Endothelial cell of umbilical vein (primary cell): ENCODE results near the gene VEGFC. TPM values are rescaled to one million over a fixed set of nuclear protein-coding genes. Genes with fewer than 3 reads are reported as not detected.

Source experiments
- BruUV-seq: library from RNA; stranded (reverse); fragments of 400-500 nt; replicated peaks from 2 replicates; lab custom pipeline; 2021; lab: Mats Ljungman, UMichigan
- CTCF ChIA-PET: fragments of 300-600, 350-600 bp; sonication (Branson Sonifier 250); formaldehyde crosslinking; loops from one replicate; lab custom pipeline; 2021; ENCODE audit warnings: antibody characterized with exemption, inconsistent platforms; lab: Charles Lee
- POLR2A ChIA-PET: fragments of 300-600, 350-600 bp; sonication (Branson Sonifier 250); formaldehyde crosslinking; loops from one replicate; lab custom pipeline; 2021; ENCODE audit warnings: antibody characterized with exemption, inconsistent platforms; lab: Charles Lee
- DNase-seq: peaks from one replicate; pipeline ENCODE4 v3.0.0-alpha.2; 2011; ENCODE audit warnings: low read depth, low spot score
- FAIRE-seq: peaks from 2 replicates; lab custom pipeline; 2011; peaks lifted over from hg19 to GRCh38; lab: Jason Lieb, UNC
- H2AFZ ChIP-seq: 2 replicates; pipeline ENCODE4 v1.6.0; 2012; ENCODE audit warnings: low read depth, low read length, control low read depth, inconsistent platforms
- H3K27ac ChIP-seq: 2 replicates; pipeline ENCODE4 v1.5.1; 2011; ENCODE audit warnings: low read depth, mild to moderate bottlenecking, control low read depth, low read length, moderate library complexity; ENCODE audit not compliant: insufficient read depth
- H3K27me3 ChIP-seq, 2 experiments: 2 replicates each; pipeline versions ENCODE4 v1.6.0 to v1.6.1; 2011; ENCODE audit warnings: low read length in 2 of 2, mixed read lengths in 1 of 2; ENCODE audit not compliant: control insufficient read depth in 2 of 2, insufficient read depth in 2 of 2
- H3K36me3 ChIP-seq, 2 experiments: 2 replicates in 1 of 2; 3 replicates in 1 of 2; pipeline ENCODE4 v1.5.1; 2011; ENCODE audit warnings: low read length in 2 of 2, mild to moderate bottlenecking in 1 of 2, moderate library complexity in 1 of 2; ENCODE audit not compliant: control insufficient read depth in 2 of 2, insufficient read depth in 2 of 2; ENCODE audit errors: extremely low read depth in 1 of 2
- H3K4me1 ChIP-seq: 3 replicates; pipeline ENCODE4 v1.5.1; 2011; ENCODE audit warnings: mild to moderate bottlenecking, low read length; ENCODE audit not compliant: control insufficient read depth, insufficient read depth; ENCODE audit errors: extremely low read depth
- H3K4me2 ChIP-seq: 2 replicates; pipeline ENCODE4 v1.6.1; 2011; ENCODE audit warnings: low read length, control low read depth, mixed read lengths; ENCODE audit not compliant: insufficient read depth
- H3K4me3 ChIP-seq, 3 experiments: fragments of 200-600 bp in 1 of 3; sonication (generic), shearing (Covaris generic) in 1 of 3; replicated peaks in 1 of 3; 2 replicates each; pipeline ENCODE4 v1.5.1; 2011 to 2016; ENCODE audit warnings: control low read depth in 3 of 3, low read length in 3 of 3, mild to moderate bottlenecking in 2 of 3, inconsistent platforms in 1 of 3, low read depth in 1 of 3, moderate library complexity in 1 of 3; ENCODE audit not compliant: insufficient read depth in 1 of 3
- H3K79me2 ChIP-seq: 2 replicates; pipeline ENCODE4 v1.6.0; 2012; ENCODE audit warnings: low read length, inconsistent platforms; ENCODE audit not compliant: control insufficient read depth, insufficient read depth
- H3K9ac ChIP-seq: replicated peaks from 2 replicates; pipeline ENCODE3; 2011; ENCODE audit warnings: low read length, control low read depth; ENCODE audit not compliant: insufficient read depth; ENCODE audit errors: extremely low read depth
- H3K9me1 ChIP-seq: replicated peaks from 3 replicates; pipeline ENCODE4 v1.6.0; 2011; ENCODE audit warnings: mild to moderate bottlenecking, low read length; ENCODE audit not compliant: control insufficient read depth, insufficient read depth; ENCODE audit errors: extremely low read depth
- H3K9me3 ChIP-seq: replicated peaks from 2 replicates; pipeline ENCODE4 v1.5.1; 2012; ENCODE audit warnings: low read length, inconsistent platforms; ENCODE audit not compliant: control insufficient read depth, insufficient read depth
- H4K20me1 ChIP-seq: replicated peaks from 2 replicates; pipeline ENCODE3; 2011; ENCODE audit warnings: mild to moderate bottlenecking, low read length; ENCODE audit not compliant: control insufficient read depth, insufficient read depth; ENCODE audit errors: extremely low read depth
- CTCF ChIP-seq, 2 donors: IDR thresholded peaks; 1 replicate in 1 of 2; 2 replicates in 1 of 2; pipeline ENCODE4 v1.5.1; 2011; ENCODE audit warnings: low read length in 2 of 2, mild to moderate bottlenecking in 2 of 2, moderate library complexity in 2 of 2, control low read depth in 1 of 2, inconsistent platforms in 1 of 2, low read depth in 1 of 2; ENCODE audit not compliant: insufficient read depth in 1 of 2; ENCODE audit errors: extremely low read depth in 1 of 2
- EZH2 ChIP-seq: IDR thresholded peaks from 2 replicates; pipeline ENCODE4 v1.6.1; 2012; ENCODE audit warnings: borderline replicate concordance, low read depth, mild to moderate bottlenecking, moderate library complexity, low read length, inconsistent platforms; ENCODE audit not compliant: severe bottlenecking
- FOS ChIP-seq: IDR thresholded peaks from 2 replicates; pipeline ENCODE4 v1.6.1; 2011; ENCODE audit warnings: mild to moderate bottlenecking, low read length, moderate library complexity, borderline replicate concordance; ENCODE audit not compliant: insufficient read depth
- GATA2 ChIP-seq: IDR thresholded peaks from 2 replicates; pipeline ENCODE4 v1.7.0; 2011; ENCODE audit warnings: low read depth, mild to moderate bottlenecking, moderate library complexity, mixed read lengths, low read length; ENCODE audit not compliant: insufficient read length, insufficient read depth
- JUN ChIP-seq: IDR thresholded peaks from 2 replicates; pipeline ENCODE4 v1.6.1; 2011; ENCODE audit warnings: borderline replicate concordance, low read depth; ENCODE audit not compliant: insufficient read length, insufficient read depth
- MAX ChIP-seq: IDR thresholded peaks from 2 replicates; pipeline ENCODE4 v1.6.1; 2011; ENCODE audit not compliant: insufficient read depth, insufficient read length
- MYC ChIP-seq: IDR thresholded peaks from one replicate; pipeline ENCODE4 v1.6.1; 2011; ENCODE audit warnings: mild to moderate bottlenecking, low read depth, low read length
- POLR2A ChIP-seq: IDR thresholded peaks from 2 replicates; pipeline ENCODE4 v1.6.1; 2012; ENCODE audit warnings: low read depth, mild to moderate bottlenecking, control low read depth, low read length
- POLR2AphosphoS5 ChIP-seq: IDR thresholded peaks from 2 replicates; pipeline ENCODE4 v1.6.1; 2012; ENCODE audit warnings: low read depth, mild to moderate bottlenecking, control low read depth, low read length, moderate library complexity; ENCODE audit not compliant: insufficient read depth
- dilution Hi-C: fragments of 300-500 bp; cut with MboI; formaldehyde crosslinking; loops from one replicate; pipeline ENCODE4 v1.15.0; 2019; ENCODE audit warnings: low sequenced_read_pairs; ENCODE audit not compliant: extremely low pct_ligation_motif_present
- intact Hi-C: fragments of 100-400 bp; cut with micrococcal nuclease; formaldehyde crosslinking; loops from one replicate; pipeline ENCODE4 v1.10.0; 2022
- polyA plus RNA-seq, 4 experiments: library from polyadenylated mRNA; depleted of rRNA in 3 of 4; stranded (reverse) in 3 of 4; unstranded in 1 of 4; fragments of >200 nt; gene quantifications; 2 replicates each; pipeline versions ENCODE4 v1.2.1 to v1.2.3, GENCODE V29; 2011 to 2012; ENCODE audit warnings: missing spikeins in 1 of 4
- total RNA-seq: library from RNA; stranded (reverse); gene quantifications from 2 replicates; pipeline ENCODE4 v1.2.3, GENCODE V29; 2021

The VEGFC gene
- total and polyA plus RNA-seq, 2 donors (not counting 3 experiments of a cell fraction or from before 2014, with no cell fraction given) = 20.4 to 34.9 TPM

GRCh38 chr4:176653401-176654220, 139.1 kb downstream of the VEGFC start:
- ChIA-PET POLR2A (no interaction called here), CTCF (interaction anchor here (1.7 kb wide), 1 partner anchor 394 kb away, joined by 3 read pairs; no protein-coding TSS in a partner anchor)
- DNase-seq = no peak

More at GRCh38 chr4:176653401-176654220, 139.1 kb downstream of the VEGFC start:
- Histone ChIP-seq H3K9me3 (no peaks in the 10 kb centered on the region), H3K27ac (no peak overlapping the region), H3K9me1 (no peaks in the 10 kb centered on the region), H3K4me3 (no peak overlapping the region), H3K27me3 (peaks cover 0 to 9% of the 10 kb centered on the region in 2 experiments), H4K20me1 (no peaks in the 10 kb centered on the region), H3K4me2 (no peak overlapping the region), H3K36me3 (no peaks in the 10 kb centered on the region), H3K79me2 (no peaks in the 10 kb centered on the region), H3K4me1 (no peaks in the 10 kb centered on the region), H2AFZ (no peak overlapping the region), H3K9ac (no peak overlapping the region)
- no peak for FAIRE-seq
- TF ChIP-seq MYC (no peak), FOS (no peak), EZH2 (no peak), GATA2 (no peak), MAX (no peak), JUN (no peak), CTCF (IDR thresholded peaks at IDR 0.05; ENCODE audit: extremely low read depth in 1 of 2, insufficient read depth in 1 of 2, low read depth in 1 of 2, low read length in 2 of 2) (no peak), POLR2A (no peak), POLR2AphosphoS5 (no peak)
- no TSS peak for BruUV-seq
- dilution Hi-C loops (no loop called here), intact Hi-C loops (no loop called here)
